Astrocyte (in vitro differentiated cells and primary cell): Measurements from ENCODE around the gene BRD7. TPM values are rescaled to one million over a fixed set of nuclear protein-coding genes. Genes with fewer than 3 reads are reported as not detected.
"Not testable (repeated sequence)": the region's sequence is repeated elsewhere in the genome, so short reads cannot be mapped to it uniquely, and the experiment has no call there.

Experiments
- DNase-seq: peaks from one replicate; pipeline ENCODE4 v3.0.0-alpha.2; 2010; ENCODE audit warnings: low read depth
- FAIRE-seq: peaks from 2 replicates; lab custom pipeline; 2011; peaks lifted over from hg19 to GRCh38; lab: Jason Lieb, UNC
- H2AFZ ChIP-seq: 2 replicates; pipeline ENCODE4 v1.6.0; 2012; ENCODE audit warnings: low read depth, low read length, inconsistent platforms
- H3K27ac ChIP-seq: 2 replicates; pipeline ENCODE4 v1.5.1; 2011; ENCODE audit warnings: low read depth, low read length, inconsistent platforms
- H3K27me3 ChIP-seq: 2 replicates; pipeline ENCODE4 v1.6.0; 2011; ENCODE audit warnings: low read length, inconsistent platforms; ENCODE audit not compliant: insufficient read depth
- H3K36me3 ChIP-seq: 2 replicates; pipeline ENCODE4 v1.5.1; 2011; ENCODE audit warnings: low read length, inconsistent platforms; ENCODE audit not compliant: insufficient read depth
- H3K4me1 ChIP-seq: 2 replicates; pipeline ENCODE4 v1.5.1; 2011; ENCODE audit warnings: low read length, inconsistent platforms; ENCODE audit not compliant: insufficient read depth
- H3K4me2 ChIP-seq: 2 replicates; pipeline ENCODE4 v1.6.0; 2012; ENCODE audit warnings: low read length, inconsistent platforms
- H3K4me3 ChIP-seq: 2 replicates; pipeline ENCODE4 v1.5.1; 2011; ENCODE audit warnings: low read depth, mild to moderate bottlenecking, low read length, inconsistent platforms; ENCODE audit not compliant: insufficient read depth
- H3K79me2 ChIP-seq: 2 replicates; pipeline ENCODE4 v1.6.0; 2012; ENCODE audit warnings: mild to moderate bottlenecking, low read length, inconsistent platforms; ENCODE audit not compliant: insufficient read depth
- H3K9ac ChIP-seq: 2 replicates; pipeline ENCODE4 v1.6.0; 2012; ENCODE audit warnings: mild to moderate bottlenecking, low read length, inconsistent platforms
- H3K9me3 ChIP-seq: 2 replicates; pipeline ENCODE4 v1.5.1; 2012; ENCODE audit warnings: low read depth, mild to moderate bottlenecking, low read length, inconsistent platforms; ENCODE audit not compliant: insufficient read depth
- H4K20me1 ChIP-seq: 2 replicates; pipeline ENCODE4 v1.6.0; 2012; ENCODE audit warnings: low read length, inconsistent platforms; ENCODE audit not compliant: insufficient read depth
- H3K27ac Mint-ChIP-seq: one replicate; pipeline ENCODE4 v1.8.0; 2021; ENCODE audit warnings: mild to moderate bottlenecking, mixed read lengths; ENCODE audit not compliant: unreplicated experiment
- H3K27me3 Mint-ChIP-seq: one replicate; pipeline ENCODE4 v1.8.0; 2021; ENCODE audit warnings: low read depth, mixed read lengths; ENCODE audit not compliant: unreplicated experiment
- H3K36me3 Mint-ChIP-seq: one replicate; pipeline ENCODE4 v1.8.0; 2021; ENCODE audit warnings: low read depth, mixed read lengths; ENCODE audit not compliant: unreplicated experiment
- H3K4me1 Mint-ChIP-seq: one replicate; pipeline ENCODE4 v1.8.0; 2021; ENCODE audit warnings: low read depth, mixed read lengths; ENCODE audit not compliant: unreplicated experiment
- H3K4me3 Mint-ChIP-seq: one replicate; pipeline ENCODE4 v1.8.0; 2021; ENCODE audit warnings: mild to moderate bottlenecking, moderate library complexity, mixed read lengths; ENCODE audit not compliant: unreplicated experiment
- H3K9me3 Mint-ChIP-seq: one replicate; pipeline ENCODE4 v1.8.0; 2021; ENCODE audit warnings: mild to moderate bottlenecking, mixed read lengths; ENCODE audit not compliant: unreplicated experiment
- CTCF ChIP-seq: IDR thresholded peaks from 2 replicates; pipeline ENCODE4 v1.5.1; 2011; ENCODE audit warnings: low read depth, mild to moderate bottlenecking, inconsistent platforms, low read length, moderate library complexity; ENCODE audit not compliant: insufficient read depth
- EZH2 ChIP-seq: IDR thresholded peaks from 2 replicates; pipeline ENCODE4 v1.6.1; 2012; ENCODE audit warnings: mild to moderate bottlenecking, low read length, inconsistent platforms; ENCODE audit not compliant: insufficient read depth
- total RNA-seq: library from RNA; stranded (reverse); gene quantifications from 2 replicates; pipeline ENCODE4 v1.2.1, GENCODE V29; 2021

BRD7 gene
- total RNA-seq, 1 donor from 2014 or later, result 58.5 TPM

DNA sequence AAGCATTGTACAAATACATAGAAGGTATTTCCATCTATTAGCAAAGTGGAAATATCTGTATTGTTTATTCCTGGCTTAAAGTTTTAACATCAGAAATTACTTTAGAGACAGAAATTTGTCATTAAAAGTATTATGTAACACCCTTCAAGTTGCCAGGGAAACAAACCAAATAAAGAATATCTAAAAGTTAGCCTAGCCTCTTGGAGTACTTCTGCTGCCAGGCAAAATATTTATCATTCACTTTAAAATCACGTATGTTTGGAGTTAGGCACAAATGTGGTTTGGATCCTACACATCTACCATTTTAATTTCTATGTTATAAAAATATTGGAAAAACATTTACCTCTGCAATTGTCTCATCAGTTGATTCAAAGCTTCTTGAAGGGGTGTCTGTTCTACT is 14.7 kb downstream of the BRD7 start:
- H3K27ac Mint-ChIP-seq, result no peak overlapping the region
- H3K4me2 ChIP-seq, result no peak overlapping the region
- no peak overlapping the region for H3K9ac ChIP-seq
- no peak overlapping the region for H3K27ac ChIP-seq
- H3K9me3 Mint-ChIP-seq, result no peaks in the 10 kb centered on the region
- no peaks in the 10 kb centered on the region for H3K4me1 ChIP-seq
- no peak overlapping the region for H3K4me3 ChIP-seq
- H3K36me3 ChIP-seq, result peaks cover 25% of the 10 kb centered on the region
- TF ChIP-seq CTCF (no peak), EZH2 (no peak)
- peaks cover 28% of the 10 kb centered on the region for H3K79me2 ChIP-seq
- peaks cover 21% of the 10 kb centered on the region for H4K20me1 ChIP-seq
- no peak overlapping the region for H3K4me3 Mint-ChIP-seq
- no peak overlapping the region for H2AFZ ChIP-seq
- H3K4me1 Mint-ChIP-seq, result no peaks in the 10 kb centered on the region
- peaks cover 3% of the 10 kb centered on the region for H3K36me3 Mint-ChIP-seq
- H3K9me3 ChIP-seq, result no peaks in the 10 kb centered on the region
- no peak for DNase-seq
- FAIRE-seq, result no peak
- no peaks in the 10 kb centered on the region for H3K27me3 ChIP-seq
- no peaks in the 10 kb centered on the region for H3K27me3 Mint-ChIP-seq

DNA sequence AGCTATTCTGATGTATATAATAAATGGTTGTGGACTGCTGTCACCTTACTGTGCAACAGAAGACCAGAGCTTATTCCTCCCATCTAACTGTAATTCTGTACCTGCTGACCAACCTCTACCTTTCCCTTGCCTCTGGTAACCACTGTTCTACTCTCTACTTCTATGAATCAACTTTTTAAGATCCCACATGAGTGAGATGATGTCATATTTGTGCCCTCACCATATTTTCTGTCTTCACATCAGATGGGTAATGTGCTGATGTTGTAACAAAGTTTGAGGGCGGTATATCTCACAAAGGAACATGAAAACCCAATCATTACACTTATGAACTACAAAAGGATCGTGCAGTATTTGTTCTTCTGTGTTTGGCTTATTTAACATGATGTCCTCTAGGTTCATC is 16.8 kb downstream of the BRD7 start:
- no peak overlapping the region for H3K27ac Mint-ChIP-seq
- Histone ChIP-seq H3K79me2 (peaks cover 10% of the 10 kb centered on the region), H3K4me1 (no peaks in the 10 kb centered on the region), H4K20me1 (peaks cover 13% of the 10 kb centered on the region), H2AFZ (no peak overlapping the region), H3K36me3 (peaks cover 25% of the 10 kb centered on the region), H3K27ac (no peak overlapping the region), H3K4me2 (no peak overlapping the region), H3K4me3 (no peak overlapping the region), H3K9me3 (no peaks in the 10 kb centered on the region), H3K27me3 (no peaks in the 10 kb centered on the region), H3K9ac (no peak overlapping the region)
- no peaks in the 10 kb centered on the region for H3K4me1 Mint-ChIP-seq
- H3K27me3 Mint-ChIP-seq, result no peaks in the 10 kb centered on the region
- TF ChIP-seq EZH2, result no peak
- TF ChIP-seq CTCF, result no peak
- FAIRE-seq (no peak), DNase-seq (no peak)
- peaks cover 4% of the 10 kb centered on the region for H3K9me3 Mint-ChIP-seq
- no peak overlapping the region for H3K4me3 Mint-ChIP-seq
- H3K36me3 Mint-ChIP-seq, result peaks cover 12% of the 10 kb centered on the region

DNA sequence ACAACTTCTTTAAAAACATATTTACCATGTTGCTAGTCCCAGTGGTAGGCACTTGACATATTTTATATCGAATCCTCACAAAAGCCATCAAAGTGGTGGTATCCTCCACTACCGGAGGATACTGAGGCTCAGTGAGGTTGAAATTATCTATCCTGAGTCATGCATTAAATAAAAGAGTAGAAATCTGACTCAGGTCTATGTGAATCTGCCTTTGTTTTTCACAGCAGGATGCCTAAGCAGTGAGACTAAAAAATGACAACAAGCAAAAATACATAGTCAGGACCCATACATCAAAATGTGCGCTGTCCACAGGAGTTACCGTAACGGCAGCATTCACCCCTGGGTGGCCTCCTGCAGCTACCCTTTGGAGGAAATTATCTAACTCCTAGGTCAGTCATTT is 17.7 kb downstream of the BRD7 start:
- peaks cover 16% of the 10 kb centered on the region for H3K36me3 Mint-ChIP-seq
- no peaks in the 10 kb centered on the region for H3K9me3 ChIP-seq
- peaks cover 12% of the 10 kb centered on the region for H4K20me1 ChIP-seq
- no peak overlapping the region for H3K4me3 Mint-ChIP-seq
- H3K4me1 Mint-ChIP-seq, result no peaks in the 10 kb centered on the region
- no peak overlapping the region for H3K4me2 ChIP-seq
- no peaks in the 10 kb centered on the region for H3K4me1 ChIP-seq
- no peak overlapping the region for H3K4me3 ChIP-seq
- H2AFZ ChIP-seq, result no peak overlapping the region
- no peak overlapping the region for H3K27ac Mint-ChIP-seq
- FAIRE-seq (no peak), DNase-seq (peak; percentile 35)
- H3K79me2 ChIP-seq, result peaks cover 6% of the 10 kb centered on the region
- no peak overlapping the region for H3K27ac ChIP-seq
- H3K9me3 Mint-ChIP-seq, result peaks cover 4% of the 10 kb centered on the region
- H3K9ac ChIP-seq, result no peak overlapping the region
- no peak for TF ChIP-seq EZH2
- TF ChIP-seq CTCF, result no peak
- peaks cover 25% of the 10 kb centered on the region for H3K36me3 ChIP-seq
- no peaks in the 10 kb centered on the region for H3K27me3 ChIP-seq
- H3K27me3 Mint-ChIP-seq, result no peaks in the 10 kb centered on the region

GRCh38 chr16:50345210-50345609 is 23.6 kb downstream of the BRD7 start:
- not testable (repeated sequence) for H3K4me3 ChIP-seq, H2AFZ ChIP-seq, H3K4me2 ChIP-seq, FAIRE-seq, DNase-seq, H3K27ac Mint-ChIP-seq, H3K4me1 Mint-ChIP-seq, H3K79me2 ChIP-seq, H3K9me3 ChIP-seq, H3K27me3 Mint-ChIP-seq, H3K4me1 ChIP-seq, H3K27me3 ChIP-seq, H3K9me3 Mint-ChIP-seq, H3K27ac ChIP-seq, H3K4me3 Mint-ChIP-seq, H4K20me1 ChIP-seq, H3K9ac ChIP-seq, H3K36me3 ChIP-seq
- H3K36me3 Mint-ChIP-seq, result peaks cover 33% of the 10 kb centered on the region
